ENCODE measurements around the gene PRPF18. TPM values are rescaled to one million over a fixed set of nuclear protein-coding genes. Genes with fewer than 3 reads are reported as not detected.

Gene PRPF18
- total RNA-seq, 1 experiment from 2014 or later = 10.2 TPM

- no peaks in the 10 kb centered on the region for H3K79me2 ChIP-seq (ENCODE audit: low read length)
- no peak overlapping the region for H3K27ac ChIP-seq (ENCODE audit: low read length)
- H3K9me2 ChIP-seq (replicated peaks; ENCODE audit: low read length) = no peaks in the 10 kb centered on the region
- no peak overlapping the region for H3K9ac ChIP-seq (ENCODE audit: low read length)
- no peak overlapping the region for H2AFZ ChIP-seq (ENCODE audit: low read length)
- no peaks in the 10 kb centered on the region for H3F3A ChIP-seq (ENCODE audit: low read length, unreplicated experiment)
- no peak for DNase-seq
- no peaks in the 10 kb centered on the region for H3K27me3 ChIP-seq (ENCODE audit: low read length)
- H3K36me3 ChIP-seq (ENCODE audit: low read depth, low read length) = no peaks in the 10 kb centered on the region
- peaks cover 6% of the 10 kb centered on the region; the same call in 1 of the 2 replicates for H3K4me1 ChIP-seq (ENCODE audit: insufficient read depth, low read length)
- TF ChIP-seq CTCF (conservative IDR thresholded peaks at IDR 0.05; ENCODE audit: low read depth, low read length) (no peak), EZH2 (IDR thresholded peaks at IDR 0.05; ENCODE audit: low read length, unreplicated experiment) (no peak), EZH2phosphoT487 (IDR thresholded peaks at IDR 0.05; ENCODE audit: borderline replicate concordance, low read length) (no peak)
- BruUV-seq (replicated peaks) = no TSS peak
- H4K20me1 ChIP-seq (ENCODE audit: low read length) = no peaks in the 10 kb centered on the region
- ChIA-PET POLR2A (ENCODE audit: unreplicated experiment) (no interaction called here), CTCF (no interaction called here)
- intact Hi-C loops (cut with micrococcal nuclease) = no loop called here
- no peaks in the 10 kb centered on the region for H3K9me3 ChIP-seq (ENCODE audit: low read length)
- H3K4me2 ChIP-seq (ENCODE audit: low read length) = no peak overlapping the region
- H3K4me3 ChIP-seq (ENCODE audit: low read length) = no peak overlapping the region
- ATAC-seq = no peak
Measured at GRCh38 chr10:13652860-13653259, 66.1 kb downstream of the PRPF18 start.

GRCh38 chr10:13654118-13654830 is 67.5 kb downstream of the PRPF18 start:
- CTCF ChIA-PET = no interaction called here
- no peaks in the 10 kb centered on the region for H4K20me1 ChIP-seq (ENCODE audit: low read length)

More at GRCh38 chr10:13654118-13654830, 67.5 kb downstream of the PRPF18 start:
- intact Hi-C loops (cut with micrococcal nuclease) = no loop called here
- BruUV-seq (replicated peaks) = no TSS peak
- no peaks in the 10 kb centered on the region for H3K9me3 ChIP-seq (ENCODE audit: low read length)
- POLR2A ChIA-PET (ENCODE audit: unreplicated experiment) = no interaction called here
- no peak overlapping the region for H2AFZ ChIP-seq (ENCODE audit: low read length)
- no peaks in the 10 kb centered on the region for H3K36me3 ChIP-seq (ENCODE audit: low read depth, low read length)
- no peak overlapping the region for H3K27ac ChIP-seq (ENCODE audit: low read length)
- DNase-seq (no peak), ATAC-seq (no peak)
- H3K4me3 ChIP-seq (ENCODE audit: low read length) = no peak overlapping the region
- H3K9me2 ChIP-seq (replicated peaks; ENCODE audit: low read length) = no peaks in the 10 kb centered on the region
- H3K79me2 ChIP-seq (ENCODE audit: low read length) = no peaks in the 10 kb centered on the region
- TF ChIP-seq EZH2 (IDR thresholded peaks at IDR 0.05; ENCODE audit: low read length, unreplicated experiment) (no peak), CTCF (conservative IDR thresholded peaks at IDR 0.05; ENCODE audit: low read depth, low read length) (no peak), EZH2phosphoT487 (IDR thresholded peaks at IDR 0.05; ENCODE audit: borderline replicate concordance, low read length) (no peak)
- peaks cover 6% of the 10 kb centered on the region; the same call in 1 of the 2 replicates for H3K4me1 ChIP-seq (ENCODE audit: insufficient read depth, low read length)
- no peak overlapping the region for H3K4me2 ChIP-seq (ENCODE audit: low read length)
- no peaks in the 10 kb centered on the region for H3K27me3 ChIP-seq (ENCODE audit: low read length)
- H3F3A ChIP-seq (ENCODE audit: low read length, unreplicated experiment) = no peaks in the 10 kb centered on the region
- no peak overlapping the region for H3K9ac ChIP-seq (ENCODE audit: low read length)

All from PC-3 (cell line).